ENCODE data around the gene PPFIA1.

Gene PPFIA1

DNA sequence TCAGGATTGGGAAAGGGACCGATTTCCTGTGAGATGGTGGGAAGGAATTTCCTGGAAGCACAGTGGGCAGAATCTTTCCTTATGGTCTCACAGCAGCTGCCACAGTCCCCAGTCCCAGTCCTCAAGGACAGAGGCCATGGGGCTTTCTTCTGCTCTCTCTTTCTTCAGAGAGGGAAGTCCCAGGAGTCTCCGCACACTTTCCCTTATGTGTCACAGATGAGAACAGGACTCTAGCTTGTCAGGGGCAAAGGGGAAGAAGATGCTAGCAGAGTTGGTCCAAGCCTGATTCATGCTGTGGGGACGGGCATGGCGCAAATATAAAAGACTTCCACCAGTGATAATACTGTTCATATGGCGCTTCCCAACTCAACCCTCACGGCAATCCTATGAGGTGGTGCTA, 7.5 kb upstream of the PPFIA1 start:
- no peak for DNase-seq (ENCODE audit: low read depth, low spot score)
- Histone ChIP-seq H3K36me3 (ENCODE audit: insufficient read depth, low read length) (no peaks in the 10 kb centered on the region), H3K27ac (no peak overlapping the region), H3K9me3 (ENCODE audit: low read depth, low read length) (no peaks in the 10 kb centered on the region), H3K9ac (ENCODE audit: insufficient read length) (no peak overlapping the region), H3K4me3 (no peak overlapping the region)
- TF ChIP-seq EZH2 (IDR thresholded peaks at IDR 0.05) (no peak), FOXP2 (optimal IDR thresholded peaks at IDR 0.05; ENCODE audit: control extremely low read depth, extremely low read length, insufficient read depth) (no peak), POLR2AphosphoS5 (IDR thresholded peaks at IDR 0.05; ENCODE audit: borderline replicate concordance, low read depth, low read length) (no peak)

DNA sequence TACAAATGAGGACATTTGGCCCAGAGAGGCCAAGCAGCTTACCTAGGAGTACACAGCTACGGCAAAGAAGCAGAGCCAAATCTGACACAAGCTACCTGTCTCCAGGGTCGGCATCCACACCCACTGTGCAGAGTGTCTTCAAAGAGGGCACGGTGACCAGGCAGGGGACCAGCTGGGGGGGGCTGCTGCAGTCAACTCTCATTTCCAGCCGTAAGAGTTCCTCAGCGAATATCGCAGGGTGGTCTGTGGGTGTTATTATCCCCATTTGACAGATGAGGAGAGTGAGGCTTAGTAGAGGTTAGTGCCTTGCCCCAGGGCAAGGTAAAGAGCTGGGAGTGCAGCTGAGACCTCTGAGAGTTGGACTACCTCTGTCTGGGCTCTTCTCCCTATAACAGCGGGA, 7.1 kb upstream of the PPFIA1 start:
- Histone ChIP-seq H3K9ac (ENCODE audit: insufficient read length) (no peak overlapping the region), H3K36me3 (ENCODE audit: insufficient read depth, low read length) (no peaks in the 10 kb centered on the region), H3K9me3 (ENCODE audit: low read depth, low read length) (no peaks in the 10 kb centered on the region), H3K4me3 (no peak overlapping the region), H3K27ac (no peak overlapping the region)
- TF ChIP-seq POLR2AphosphoS5 (IDR thresholded peaks at IDR 0.05; ENCODE audit: borderline replicate concordance, low read depth, low read length): no peak
- TF ChIP-seq EZH2 (IDR thresholded peaks at IDR 0.05): no peak
- no peak for TF ChIP-seq FOXP2 (optimal IDR thresholded peaks at IDR 0.05; ENCODE audit: control extremely low read depth, extremely low read length, insufficient read depth)
- no peak for DNase-seq (ENCODE audit: low read depth, low spot score)

DNA sequence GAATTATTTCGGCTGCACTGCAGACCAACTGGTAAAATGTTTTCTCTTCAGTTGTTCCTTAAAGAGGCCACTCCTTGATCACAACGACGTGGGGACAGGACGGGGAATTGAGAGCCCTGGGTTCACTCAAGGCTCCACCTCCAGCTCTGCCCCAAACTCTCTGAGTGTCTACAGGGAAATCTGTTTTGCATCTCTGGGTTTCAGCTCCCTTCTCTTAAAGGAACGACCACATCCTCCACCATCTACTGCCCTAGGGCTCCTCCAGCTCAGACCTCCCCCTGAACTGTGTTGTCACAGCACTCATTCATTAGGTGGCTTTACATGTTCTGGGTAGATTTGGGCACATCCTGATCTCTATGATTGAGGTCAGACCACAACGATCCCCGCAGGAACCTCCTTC, 5.1 kb upstream of the PPFIA1 start:
- H3K9me3 ChIP-seq (ENCODE audit: low read depth, low read length): no peaks in the 10 kb centered on the region
- TF ChIP-seq FOXP2 (optimal IDR thresholded peaks at IDR 0.05; ENCODE audit: control extremely low read depth, extremely low read length, insufficient read depth) (no peak), POLR2AphosphoS5 (IDR thresholded peaks at IDR 0.05; ENCODE audit: borderline replicate concordance, low read depth, low read length) (no peak), EZH2 (IDR thresholded peaks at IDR 0.05) (no peak)
- H3K27ac ChIP-seq: peak overlapping the region; percentile 94
- peak overlapping the region; percentile 48 for H3K4me3 ChIP-seq
- DNase-seq (ENCODE audit: low read depth, low spot score): peak; percentile 45
- H3K9ac ChIP-seq (ENCODE audit: insufficient read length): peak overlapping the region; percentile 4
- no peaks in the 10 kb centered on the region for H3K36me3 ChIP-seq (ENCODE audit: insufficient read depth, low read length)

DNA sequence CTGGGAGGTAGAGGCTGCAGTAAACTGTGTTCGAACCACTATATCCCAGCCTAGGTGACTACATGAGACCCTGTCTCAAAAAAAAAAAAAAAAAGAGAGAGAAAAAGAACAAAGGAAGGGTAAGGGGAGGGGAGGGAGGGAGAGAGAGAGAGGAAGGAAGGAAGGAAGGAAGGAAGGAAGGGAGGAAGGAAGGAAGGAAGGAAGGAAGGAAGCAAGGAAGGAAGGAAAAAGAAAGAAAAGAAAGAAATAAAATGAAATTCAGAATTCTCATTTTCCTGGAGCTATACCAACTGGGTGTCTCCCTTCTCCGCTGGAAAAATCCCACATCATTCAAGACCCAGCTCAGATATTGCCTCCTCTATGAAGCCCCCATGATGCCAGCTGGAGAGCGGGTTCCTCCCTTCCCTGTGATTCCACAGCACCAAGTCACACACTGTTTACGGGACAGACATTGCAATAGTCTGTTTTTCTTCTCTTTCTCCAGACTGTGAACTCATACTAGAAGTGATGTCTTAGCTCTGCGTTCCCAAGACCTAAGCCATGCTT, 3.0 kb upstream of the PPFIA1 start:
- peaks cover 7% of the 10 kb centered on the region for H3K36me3 ChIP-seq (ENCODE audit: insufficient read depth, low read length)

DNA sequence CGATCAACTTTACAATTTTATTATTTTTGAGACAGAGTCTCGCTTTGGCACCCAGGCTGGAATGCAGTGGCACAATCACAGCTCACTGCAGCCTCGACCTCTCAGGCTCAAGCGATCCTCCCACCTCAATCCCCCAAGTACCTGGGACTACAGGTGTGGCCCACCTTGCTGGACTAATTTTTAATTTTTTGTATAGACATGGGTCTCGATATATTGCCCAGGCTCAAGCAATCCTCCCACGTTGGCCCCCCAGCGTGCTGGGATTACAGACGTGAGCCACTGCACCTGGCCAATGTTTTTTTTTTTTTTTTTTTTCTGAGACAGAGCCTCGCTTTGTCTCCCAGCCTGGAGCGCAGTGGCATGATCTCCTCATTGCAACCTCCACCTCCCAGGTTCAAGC, 2.0 kb upstream of the PPFIA1 start:
- DNase-seq (ENCODE audit: low read depth, low spot score): no peak
- no peak overlapping the region for H3K4me3 ChIP-seq
- H3K9ac ChIP-seq (ENCODE audit: insufficient read length): no peak overlapping the region
- no peaks in the 10 kb centered on the region for H3K9me3 ChIP-seq (ENCODE audit: low read depth, low read length)
- peak overlapping the region; percentile 94 for H3K27ac ChIP-seq
- TF ChIP-seq POLR2AphosphoS5 (IDR thresholded peaks at IDR 0.05; ENCODE audit: borderline replicate concordance, low read depth, low read length): no peak
- no peak for TF ChIP-seq FOXP2 (optimal IDR thresholded peaks at IDR 0.05; ENCODE audit: control extremely low read depth, extremely low read length, insufficient read depth)
- TF ChIP-seq EZH2 (IDR thresholded peaks at IDR 0.05): no peak
- H3K36me3 ChIP-seq (ENCODE audit: insufficient read depth, low read length): peaks cover 17% of the 10 kb centered on the region

More for the DNA sequence above, 3.0 kb upstream of the PPFIA1 start:
- Histone ChIP-seq H3K9me3 (ENCODE audit: low read depth, low read length) (no peaks in the 10 kb centered on the region), H3K9ac (ENCODE audit: insufficient read length) (peak overlapping the region; percentile 43), H3K27ac (peak overlapping the region; percentile 94), H3K4me3 (peak overlapping the region; percentile 48)
- peak; percentile 91 for DNase-seq (ENCODE audit: low read depth, low spot score)
- TF ChIP-seq POLR2AphosphoS5 (IDR thresholded peaks at IDR 0.05; ENCODE audit: borderline replicate concordance, low read depth, low read length): peak; percentile 25; the same call in 1 of the 2 replicates
- no peak for TF ChIP-seq EZH2 (IDR thresholded peaks at IDR 0.05)

GRCh38 chr11:70270877-70271648, 573 bp downstream of the PPFIA1 start:
- no peak for DNase-seq (ENCODE audit: low read depth, low spot score)
- peak overlapping the region; percentile 95 for H3K4me3 ChIP-seq
- peak overlapping the region; percentile 91 for H3K9ac ChIP-seq (ENCODE audit: insufficient read length)
- H3K36me3 ChIP-seq (ENCODE audit: insufficient read depth, low read length): peaks cover 42% of the 10 kb centered on the region
- TF ChIP-seq POLR2AphosphoS5 (IDR thresholded peaks at IDR 0.05; ENCODE audit: borderline replicate concordance, low read depth, low read length): no peak
- no peak for TF ChIP-seq EZH2 (IDR thresholded peaks at IDR 0.05)
- no peak for TF ChIP-seq FOXP2 (optimal IDR thresholded peaks at IDR 0.05; ENCODE audit: control extremely low read depth, extremely low read length, insufficient read depth)
- H3K9me3 ChIP-seq (ENCODE audit: low read depth, low read length): no peaks in the 10 kb centered on the region
- H3K27ac ChIP-seq: 0 out of 2 replicates have a peak overlapping the region, but pooled peaks have one; percentile 31

DNA sequence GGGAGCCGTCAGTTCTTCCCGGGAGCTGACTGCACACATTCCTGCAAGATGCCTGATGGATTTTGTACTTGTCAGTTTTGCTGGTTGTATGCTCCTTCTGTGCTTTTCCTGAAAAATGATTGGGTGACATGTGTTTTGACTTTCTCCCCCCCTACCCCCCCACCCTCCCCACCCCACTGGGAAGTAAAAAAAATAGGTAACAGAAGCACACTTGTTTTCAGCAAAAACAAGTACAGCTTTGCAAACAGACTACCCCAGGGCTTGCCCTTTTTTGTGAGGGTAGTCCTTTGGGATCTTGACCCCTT, 1.1 kb downstream of the PPFIA1 start:
- H3K9ac ChIP-seq (ENCODE audit: insufficient read length): peak overlapping the region; percentile 91
- no peak overlapping the region for H3K27ac ChIP-seq
- H3K36me3 ChIP-seq (ENCODE audit: insufficient read depth, low read length): peaks cover 47% of the 10 kb centered on the region
- no peaks in the 10 kb centered on the region for H3K9me3 ChIP-seq (ENCODE audit: low read depth, low read length)
- TF ChIP-seq FOXP2 (optimal IDR thresholded peaks at IDR 0.05; ENCODE audit: control extremely low read depth, extremely low read length, insufficient read depth) (no peak), POLR2AphosphoS5 (IDR thresholded peaks at IDR 0.05; ENCODE audit: borderline replicate concordance, low read depth, low read length) (no peak), EZH2 (IDR thresholded peaks at IDR 0.05) (no peak)
- peak overlapping the region; percentile 95 for H3K4me3 ChIP-seq
- no peak for DNase-seq (ENCODE audit: low read depth, low spot score)

GRCh38 chr11:70272009-70272408, 1.5 kb downstream of the PPFIA1 start:
- Histone ChIP-seq H3K9me3 (ENCODE audit: low read depth, low read length) (no peaks in the 10 kb centered on the region), H3K27ac (no peak overlapping the region), H3K9ac (ENCODE audit: insufficient read length) (peak overlapping the region; percentile 68), H3K4me3 (peak overlapping the region; percentile 95), H3K36me3 (ENCODE audit: insufficient read depth, low read length) (peaks cover 48% of the 10 kb centered on the region)
- TF ChIP-seq EZH2 (IDR thresholded peaks at IDR 0.05): no peak
- DNase-seq (ENCODE audit: low read depth, low spot score): no peak

- H3K4me3 ChIP-seq: no peak overlapping the region
- TF ChIP-seq EZH2 (IDR thresholded peaks at IDR 0.05): no peak
- TF ChIP-seq FOXP2 (optimal IDR thresholded peaks at IDR 0.05; ENCODE audit: control extremely low read depth, extremely low read length, insufficient read depth): no peak
- TF ChIP-seq POLR2AphosphoS5 (IDR thresholded peaks at IDR 0.05; ENCODE audit: borderline replicate concordance, low read depth, low read length): no peak
- peaks cover 73% of the 10 kb centered on the region for H3K36me3 ChIP-seq (ENCODE audit: insufficient read depth, low read length)
- no peak for DNase-seq (ENCODE audit: low read depth, low spot score)
- H3K9ac ChIP-seq (ENCODE audit: insufficient read length): no peak overlapping the region
- no peaks in the 10 kb centered on the region for H3K9me3 ChIP-seq (ENCODE audit: low read depth, low read length)
- no peak overlapping the region for H3K27ac ChIP-seq
Observed at GRCh38 chr11:70278994-70279393, 8.5 kb downstream of the PPFIA1 start.

All from SK-N-MC (cell line).